ENCODE measurements around the gene TCF15.

DNA sequence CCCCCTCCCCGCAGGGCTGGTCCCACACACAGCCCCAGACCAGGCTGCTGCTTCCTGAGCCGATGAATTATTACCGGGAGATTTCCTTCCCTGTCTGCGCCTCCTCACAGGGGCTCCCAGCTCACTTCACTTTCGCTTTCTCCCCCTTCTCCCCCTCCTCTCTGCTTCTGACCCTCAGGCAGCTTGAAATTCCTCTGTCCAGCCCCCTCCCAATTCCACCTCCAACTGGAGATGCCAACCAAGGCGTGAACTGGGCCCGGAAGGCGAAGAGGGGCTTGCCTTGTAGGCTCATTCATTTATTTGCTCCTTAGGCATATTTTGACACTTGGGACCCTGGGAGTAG lies 1.7 kb upstream of the TCF15 start:
- TF ChIP-seq, protein P1, sequence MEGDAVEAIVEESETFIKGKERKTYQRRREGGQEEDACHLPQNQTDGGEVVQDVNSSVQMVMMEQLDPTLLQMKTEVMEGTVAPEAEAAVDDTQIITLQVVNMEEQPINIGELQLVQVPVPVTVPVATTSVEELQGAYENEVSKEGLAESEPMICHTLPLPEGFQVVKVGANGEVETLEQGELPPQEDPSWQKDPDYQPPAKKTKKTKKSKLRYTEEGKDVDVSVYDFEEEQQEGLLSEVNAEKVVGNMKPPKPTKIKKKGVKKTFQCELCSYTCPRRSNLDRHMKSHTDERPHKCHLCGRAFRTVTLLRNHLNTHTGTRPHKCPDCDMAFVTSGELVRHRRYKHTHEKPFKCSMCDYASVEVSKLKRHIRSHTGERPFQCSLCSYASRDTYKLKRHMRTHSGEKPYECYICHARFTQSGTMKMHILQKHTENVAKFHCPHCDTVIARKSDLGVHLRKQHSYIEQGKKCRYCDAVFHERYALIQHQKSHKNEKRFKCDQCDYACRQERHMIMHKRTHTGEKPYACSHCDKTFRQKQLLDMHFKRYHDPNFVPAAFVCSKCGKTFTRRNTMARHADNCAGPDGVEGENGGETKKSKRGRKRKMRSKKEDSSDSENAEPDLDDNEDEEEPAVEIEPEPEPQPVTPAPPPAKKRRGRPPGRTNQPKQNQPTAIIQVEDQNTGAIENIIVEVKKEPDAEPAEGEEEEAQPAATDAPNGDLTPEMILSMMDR (IDR thresholded peaks at IDR 0.05; ENCODE audit: borderline replicate concordance, extremely low read depth, low read length, poor library complexity, severe bottlenecking): no peak
- TF ChIP-seq EZH2 (IDR thresholded peaks at IDR 0.05; ENCODE audit: borderline replicate concordance, low read depth, low read length, severe bottlenecking): no peak

Data from DND-41 (cell line).